ENCODE measurements around the gene KCNH5.

The KCNH5 gene

GRCh38 chr14:62736048-62737043, 308.9 kb downstream of the KCNH5 start:
- DNase-seq: no peak

- no peak for DNase-seq
Observed at GRCh38 chr14:62734831-62735230, 310.4 kb downstream of the KCNH5 start.

GRCh38 chr14:62722406-62722805, 322.9 kb downstream of the KCNH5 start:
- DNase-seq: no peak

GRCh38 chr14:62718629-62719028, 326.6 kb downstream of the KCNH5 start:
- DNase-seq: no peak

- DNase-seq: peak; percentile 77
Observed at GRCh38 chr14:62711351-62712023, 333.8 kb downstream of the KCNH5 start.

- peak; percentile 77 for DNase-seq
Observed at GRCh38 chr14:62710811-62711210, 334.4 kb downstream of the KCNH5 start.

- DNase-seq: no peak
Observed at GRCh38 chr14:62709773-62710172, 335.5 kb downstream of the KCNH5 start.

GRCh38 chr14:62706217-62706616, 339.0 kb downstream of the KCNH5 start:
- DNase-seq: no peak

- DNase-seq: no peak
Observed at GRCh38 chr14:62697461-62697860, 347.8 kb downstream of the KCNH5 start.

- DNase-seq: no peak
Observed at GRCh38 chr14:62696929-62697328, 348.3 kb downstream of the KCNH5 start.

GRCh38 chr14:62696331-62696924, 348.8 kb downstream of the KCNH5 start:
- DNase-seq: no peak

- DNase-seq: no peak
Observed at GRCh38 chr14:62694075-62694474, 351.2 kb downstream of the KCNH5 start.

- DNase-seq: no peak
Observed at GRCh38 chr14:62692490-62693106, 352.7 kb downstream of the KCNH5 start.

GRCh38 chr14:62691647-62692489, 353.4 kb downstream of the KCNH5 start:
- peak; percentile 89 for DNase-seq

GRCh38 chr14:62689733-62690132, 355.5 kb downstream of the KCNH5 start:
- DNase-seq: peak; percentile 59

- DNase-seq: no peak
Observed at GRCh38 chr14:62687818-62688217, 357.4 kb downstream of the KCNH5 start.

GRCh38 chr14:62684376-62684775, 360.9 kb downstream of the KCNH5 start:
- no peak for DNase-seq

- no peak for DNase-seq
Observed at GRCh38 chr14:62682208-62682607, 363.1 kb downstream of the KCNH5 start.

GRCh38 chr14:62674563-62675237, 370.6 kb downstream of the KCNH5 start:
- DNase-seq: no peak

GRCh38 chr14:62673014-62673755, 372.1 kb downstream of the KCNH5 start:
- no peak for DNase-seq

- DNase-seq: no peak
Observed at GRCh38 chr14:62670526-62670925, 374.7 kb downstream of the KCNH5 start.
